Stimulated activated CD4-positive, alpha-beta T cell treated with anti-CD3 and anti-CD28 coated beads, Interleukin-4, amount 100 ng/mL, for 48 hours (primary cell): ENCODE measurements around the gene AXIN2.

ENCODE experiments used
- DNase-seq, 2 donors: peaks; one replicate each; pipeline ENCODE4 v3.0.0-alpha.2; 2020; ENCODE audit warnings: low read depth in 2 of 2

Gene AXIN2

GRCh38 chr17:65584604-65585521 is 23.4 kb upstream of the AXIN2 start:
- no peak for DNase-seq

GRCh38 chr17:65583921-65584603 is 22.6 kb upstream of the AXIN2 start:
- no peak for DNase-seq

GRCh38 chr17:65576939-65577338 is 15.5 kb upstream of the AXIN2 start:
- DNase-seq: no peak

GRCh38 chr17:65573282-65573602 is 11.8 kb upstream of the AXIN2 start:
- DNase-seq: no peak

- no peak for DNase-seq
Observed at GRCh38 chr17:65572581-65573281, 11.3 kb upstream of the AXIN2 start.

- DNase-seq: no peak
Observed at GRCh38 chr17:65572186-65572580, 10.7 kb upstream of the AXIN2 start.

- DNase-seq: no peak
Observed at GRCh38 chr17:65568918-65569317, 7.5 kb upstream of the AXIN2 start.

- DNase-seq: no peak
Observed at GRCh38 chr17:65567566-65567965, 6.1 kb upstream of the AXIN2 start.

GRCh38 chr17:65565559-65565958 is 4.1 kb upstream of the AXIN2 start:
- DNase-seq: no peak

- no peak for DNase-seq
Observed at GRCh38 chr17:65564793-65565192, 3.3 kb upstream of the AXIN2 start.

- no peak for DNase-seq
Observed at GRCh38 chr17:65562206-65562531, 721 bp upstream of the AXIN2 start.

- peak; percentile 68 to 74 for DNase-seq
Observed at GRCh38 chr17:65560628-65561451, 608 bp downstream of the AXIN2 start.

- DNase-seq: no peak
Observed at GRCh38 chr17:65559804-65560627, 1.4 kb downstream of the AXIN2 start.

- no peak for DNase-seq
Observed at GRCh38 chr17:65559461-65559803, 2.0 kb downstream of the AXIN2 start.

- DNase-seq: no peak
Observed at GRCh38 chr17:65558683-65559460, 2.6 kb downstream of the AXIN2 start.

- no peak for DNase-seq
Observed at GRCh38 chr17:65558311-65558682, 3.2 kb downstream of the AXIN2 start.

GRCh38 chr17:65557349-65558310 is 3.8 kb downstream of the AXIN2 start:
- DNase-seq: no peak

GRCh38 chr17:65556910-65557348 is 4.5 kb downstream of the AXIN2 start:
- no peak for DNase-seq
